K562 (cell line): ENCODE results near the gene NR2F2. TPM values are rescaled to one million over a fixed set of nuclear protein-coding genes. Genes with fewer than 3 reads are reported as not detected.

ENCODE experiments used
- HMGN3 ChIP-seq: IDR thresholded peaks from 2 replicates; pipeline ENCODE4 v1.6.1; 2011; ENCODE audit warnings: borderline replicate concordance, low read depth, mild to moderate bottlenecking, mixed read lengths, low read length; ENCODE audit not compliant: insufficient read length; ENCODE audit errors: extremely low read depth
- RBBP5 ChIP-seq: fragments of 200-600 bp; sonication (generic); IDR thresholded peaks from 2 replicates; pipeline ENCODE4 v1.6.1; 2012; ENCODE audit warnings: borderline replicate concordance, mild to moderate bottlenecking, low read length, control low read depth, inconsistent platforms; ENCODE audit not compliant: insufficient read depth, poor library complexity, severe bottlenecking
- RCOR1 ChIP-seq, 2 experiments: IDR thresholded peaks; 2 replicates each; pipeline ENCODE4 v1.6.1; 2012; ENCODE audit warnings: low read depth in 2 of 2, low read length in 2 of 2, borderline replicate concordance in 1 of 2, improper control_type of control experiment in 1 of 2
- polyA plus RNA-seq, 8 experiments: library from polyadenylated mRNA; depleted of rRNA in 4 of 8; stranded (reverse) in 5 of 8; unstranded in 3 of 8; fragments of >200 nt; fragmentation: Nextera tagmentation in 2 of 8; fragmentation: Illumina TruSeq in 1 of 8; extraction: Ambion mirVana in 2 of 8; extraction: Trizol in 1 of 8; gene quantifications; 2 replicates each; pipeline versions ENCODE4 v1.2.1 to v1.2.3, GENCODE V29; 2011 to 2014; ENCODE audit warnings: inconsistent platforms in 1 of 8, missing spikeins in 1 of 8
- total RNA-seq, 7 experiments: library from RNA; depleted of rRNA in 6 of 7; stranded (reverse); fragments of >200 nt in 6 of 7; fragmentation: Illumina TruSeq in 2 of 7; extraction: Trizol in 2 of 7; gene quantifications; 2 replicates each; pipeline versions ENCODE4 v1.2.1 to v1.2.3, GENCODE V29; 2011 to 2021; ENCODE audit warnings: low replicate concordance in 1 of 7
- TF ChIP-seq, protein P1 (sequence below): fragments of 200-800 bp; sonication (Bioruptor generic); IDR thresholded peaks from 2 replicates; pipeline ENCODE4 v1.6.1; 2016; ENCODE audit warnings: missing genetic modification characterization, missing compliant biosample characterization
- TF ChIP-seq, protein P2 (sequence below): sonication (generic); formaldehyde crosslinking; IDR thresholded peaks from 2 replicates; pipeline ENCODE4 v1.8.0; 2022; ENCODE audit warnings: mild to moderate bottlenecking, missing genetic modification reagents
- TF ChIP-seq, protein P3 (sequence below), 2 experiments: fragments of 200-800 bp in 1 of 2; sonication (Bioruptor generic) in 1 of 2; sonication (generic) in 1 of 2; formaldehyde crosslinking in 1 of 2; IDR thresholded peaks in 1 of 2; conservative IDR thresholded peaks in 1 of 2; 2 replicates each; pipeline versions ENCODE4 v1.5.0 to v1.6.1; 2016 to 2020; ENCODE audit warnings: missing compliant biosample characterization in 1 of 2, missing genetic modification characterization in 1 of 2, missing genetic modification reagents in 1 of 2

The NR2F2 gene
- total and polyA plus RNA-seq, 9 of the 15 experiments (the other 6 are each of a cell fraction or from before 2014, with no cell fraction given): 6.0 to 51.8 (median 11.1) TPM

DNA sequence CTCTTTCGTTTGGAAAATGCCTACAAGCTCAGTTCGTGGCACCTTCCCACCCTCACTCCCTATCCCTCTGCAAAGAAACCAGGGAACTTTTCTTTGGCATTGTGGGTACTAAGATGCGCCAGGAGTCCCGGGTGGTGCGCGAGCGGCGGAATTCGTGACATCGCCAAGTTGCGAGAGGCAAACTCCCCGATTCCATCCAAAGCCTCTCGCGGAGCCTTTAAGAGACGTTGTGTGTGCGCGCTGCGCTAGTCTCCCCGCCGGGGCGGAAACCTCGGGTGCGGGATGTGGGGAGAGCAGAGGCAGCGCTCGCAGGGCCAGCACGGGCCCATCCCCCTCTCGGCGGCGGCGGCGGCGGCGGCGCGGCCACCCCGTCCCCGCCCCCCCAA is 443 bp upstream of the NR2F2 start (continued):
- TF ChIP-seq, protein P1, sequence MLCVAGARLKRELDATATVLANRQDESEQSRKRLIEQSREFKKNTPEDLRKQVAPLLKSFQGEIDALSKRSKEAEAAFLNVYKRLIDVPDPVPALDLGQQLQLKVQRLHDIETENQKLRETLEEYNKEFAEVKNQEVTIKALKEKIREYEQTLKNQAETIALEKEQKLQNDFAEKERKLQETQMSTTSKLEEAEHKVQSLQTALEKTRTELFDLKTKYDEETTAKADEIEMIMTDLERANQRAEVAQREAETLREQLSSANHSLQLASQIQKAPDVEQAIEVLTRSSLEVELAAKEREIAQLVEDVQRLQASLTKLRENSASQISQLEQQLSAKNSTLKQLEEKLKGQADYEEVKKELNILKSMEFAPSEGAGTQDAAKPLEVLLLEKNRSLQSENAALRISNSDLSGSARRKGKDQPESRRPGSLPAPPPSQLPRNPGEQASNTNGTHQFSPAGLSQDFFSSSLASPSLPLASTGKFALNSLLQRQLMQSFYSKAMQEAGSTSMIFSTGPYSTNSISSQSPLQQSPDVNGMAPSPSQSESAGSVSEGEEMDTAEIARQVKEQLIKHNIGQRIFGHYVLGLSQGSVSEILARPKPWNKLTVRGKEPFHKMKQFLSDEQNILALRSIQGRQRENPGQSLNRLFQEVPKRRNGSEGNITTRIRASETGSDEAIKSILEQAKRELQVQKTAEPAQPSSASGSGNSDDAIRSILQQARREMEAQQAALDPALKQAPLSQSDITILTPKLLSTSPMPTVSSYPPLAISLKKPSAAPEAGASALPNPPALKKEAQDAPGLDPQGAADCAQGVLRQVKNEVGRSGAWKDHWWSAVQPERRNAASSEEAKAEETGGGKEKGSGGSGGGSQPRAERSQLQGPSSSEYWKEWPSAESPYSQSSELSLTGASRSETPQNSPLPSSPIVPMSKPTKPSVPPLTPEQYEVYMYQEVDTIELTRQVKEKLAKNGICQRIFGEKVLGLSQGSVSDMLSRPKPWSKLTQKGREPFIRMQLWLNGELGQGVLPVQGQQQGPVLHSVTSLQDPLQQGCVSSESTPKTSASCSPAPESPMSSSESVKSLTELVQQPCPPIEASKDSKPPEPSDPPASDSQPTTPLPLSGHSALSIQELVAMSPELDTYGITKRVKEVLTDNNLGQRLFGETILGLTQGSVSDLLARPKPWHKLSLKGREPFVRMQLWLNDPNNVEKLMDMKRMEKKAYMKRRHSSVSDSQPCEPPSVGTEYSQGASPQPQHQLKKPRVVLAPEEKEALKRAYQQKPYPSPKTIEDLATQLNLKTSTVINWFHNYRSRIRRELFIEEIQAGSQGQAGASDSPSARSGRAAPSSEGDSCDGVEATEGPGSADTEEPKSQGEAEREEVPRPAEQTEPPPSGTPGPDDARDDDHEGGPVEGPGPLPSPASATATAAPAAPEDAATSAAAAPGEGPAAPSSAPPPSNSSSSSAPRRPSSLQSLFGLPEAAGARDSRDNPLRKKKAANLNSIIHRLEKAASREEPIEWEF (CRISPR knock-in tag): no peak
- TF ChIP-seq RCOR1 (IDR thresholded peaks at IDR 0.05; ENCODE audit: borderline replicate concordance in 1 of 2, low read depth in 2 of 2, low read length in 2 of 2) (0 out of 4 replicates have a peak, but pooled peaks of 1 of the 2 experiments have one; percentile 2), RBBP5 (peak; percentile 63), HMGN3 (peak; percentile 13)
- TF ChIP-seq, protein P2, sequence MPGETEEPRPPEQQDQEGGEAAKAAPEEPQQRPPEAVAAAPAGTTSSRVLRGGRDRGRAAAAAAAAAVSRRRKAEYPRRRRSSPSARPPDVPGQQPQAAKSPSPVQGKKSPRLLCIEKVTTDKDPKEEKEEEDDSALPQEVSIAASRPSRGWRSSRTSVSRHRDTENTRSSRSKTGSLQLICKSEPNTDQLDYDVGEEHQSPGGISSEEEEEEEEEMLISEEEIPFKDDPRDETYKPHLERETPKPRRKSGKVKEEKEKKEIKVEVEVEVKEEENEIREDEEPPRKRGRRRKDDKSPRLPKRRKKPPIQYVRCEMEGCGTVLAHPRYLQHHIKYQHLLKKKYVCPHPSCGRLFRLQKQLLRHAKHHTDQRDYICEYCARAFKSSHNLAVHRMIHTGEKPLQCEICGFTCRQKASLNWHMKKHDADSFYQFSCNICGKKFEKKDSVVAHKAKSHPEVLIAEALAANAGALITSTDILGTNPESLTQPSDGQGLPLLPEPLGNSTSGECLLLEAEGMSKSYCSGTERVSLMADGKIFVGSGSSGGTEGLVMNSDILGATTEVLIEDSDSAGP (CRISPR knock-in tag): peak; percentile 85
- TF ChIP-seq, protein P3, sequence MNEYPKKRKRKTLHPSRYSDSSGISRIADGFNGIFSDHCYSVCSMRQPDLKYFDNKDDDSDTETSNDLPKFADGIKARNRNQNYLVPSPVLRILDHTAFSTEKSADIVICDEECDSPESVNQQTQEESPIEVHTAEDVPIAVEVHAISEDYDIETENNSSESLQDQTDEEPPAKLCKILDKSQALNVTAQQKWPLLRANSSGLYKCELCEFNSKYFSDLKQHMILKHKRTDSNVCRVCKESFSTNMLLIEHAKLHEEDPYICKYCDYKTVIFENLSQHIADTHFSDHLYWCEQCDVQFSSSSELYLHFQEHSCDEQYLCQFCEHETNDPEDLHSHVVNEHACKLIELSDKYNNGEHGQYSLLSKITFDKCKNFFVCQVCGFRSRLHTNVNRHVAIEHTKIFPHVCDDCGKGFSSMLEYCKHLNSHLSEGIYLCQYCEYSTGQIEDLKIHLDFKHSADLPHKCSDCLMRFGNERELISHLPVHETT (CRISPR knock-in tag; conservative IDR thresholded peaks at IDR 0.05 in 1 of 2, IDR thresholded peaks at IDR 0.05 in 1 of 2): peak in 1 of 2 experiments; percentile 94; a peak in 1 of 4 replicates
